Retina (tissue), 1 donor: Measurements from ENCODE around the gene THSD4.

Experiments used
- DNase-seq: peaks from one replicate; pipeline ENCODE4 v3.0.0-alpha.2; 2016

THSD4 gene

DNA sequence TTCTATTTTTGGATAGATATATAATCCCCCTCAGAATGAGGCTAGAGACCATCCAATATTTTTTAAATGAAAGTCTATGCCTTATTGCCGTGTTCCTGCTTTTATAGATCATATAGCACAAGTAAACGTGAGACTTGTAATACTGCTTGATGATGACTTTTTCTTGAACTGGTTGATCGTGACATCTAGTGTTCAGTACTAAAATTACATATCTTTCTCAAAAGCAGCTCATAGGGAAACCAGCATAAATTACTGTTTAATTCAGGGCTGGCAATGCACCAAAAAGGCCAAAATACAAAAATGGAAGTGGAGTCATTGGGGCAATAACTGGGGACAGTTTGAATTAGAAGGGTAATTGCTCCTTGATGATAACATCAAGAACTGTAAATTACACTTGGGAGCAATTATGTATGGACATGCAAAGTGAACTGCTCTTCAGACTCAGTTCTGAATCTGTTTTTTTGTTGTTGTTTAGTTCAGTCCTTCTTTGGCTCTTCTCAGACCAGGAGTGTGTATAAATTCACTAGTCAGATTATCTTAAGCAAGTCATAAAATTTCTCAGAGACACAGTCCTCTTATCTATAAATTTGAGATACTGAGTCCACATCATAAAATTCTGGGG lies 325.3 kb downstream of the THSD4 start:
- peak; percentile 47 for DNase-seq

DNA sequence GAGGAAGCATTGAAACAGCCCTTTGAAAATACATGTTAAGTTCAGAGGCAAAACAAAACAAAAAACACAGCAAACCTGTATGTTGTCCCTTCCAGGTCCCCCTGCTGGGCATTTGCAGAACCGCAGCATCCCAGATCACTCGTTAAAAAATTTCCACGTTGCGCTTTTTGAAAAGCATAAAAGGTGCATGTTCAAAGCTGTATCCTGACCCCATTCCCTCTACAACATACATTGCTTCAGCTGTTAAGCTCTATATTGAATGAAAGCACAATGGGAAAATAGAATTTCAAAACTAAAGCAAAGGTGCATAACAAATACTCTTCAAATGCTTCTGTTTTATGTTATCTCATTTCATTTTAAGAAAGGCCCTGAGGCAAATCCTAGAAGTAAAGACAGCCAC lies 328.3 kb downstream of the THSD4 start:
- DNase-seq: peak; percentile 42

DNA sequence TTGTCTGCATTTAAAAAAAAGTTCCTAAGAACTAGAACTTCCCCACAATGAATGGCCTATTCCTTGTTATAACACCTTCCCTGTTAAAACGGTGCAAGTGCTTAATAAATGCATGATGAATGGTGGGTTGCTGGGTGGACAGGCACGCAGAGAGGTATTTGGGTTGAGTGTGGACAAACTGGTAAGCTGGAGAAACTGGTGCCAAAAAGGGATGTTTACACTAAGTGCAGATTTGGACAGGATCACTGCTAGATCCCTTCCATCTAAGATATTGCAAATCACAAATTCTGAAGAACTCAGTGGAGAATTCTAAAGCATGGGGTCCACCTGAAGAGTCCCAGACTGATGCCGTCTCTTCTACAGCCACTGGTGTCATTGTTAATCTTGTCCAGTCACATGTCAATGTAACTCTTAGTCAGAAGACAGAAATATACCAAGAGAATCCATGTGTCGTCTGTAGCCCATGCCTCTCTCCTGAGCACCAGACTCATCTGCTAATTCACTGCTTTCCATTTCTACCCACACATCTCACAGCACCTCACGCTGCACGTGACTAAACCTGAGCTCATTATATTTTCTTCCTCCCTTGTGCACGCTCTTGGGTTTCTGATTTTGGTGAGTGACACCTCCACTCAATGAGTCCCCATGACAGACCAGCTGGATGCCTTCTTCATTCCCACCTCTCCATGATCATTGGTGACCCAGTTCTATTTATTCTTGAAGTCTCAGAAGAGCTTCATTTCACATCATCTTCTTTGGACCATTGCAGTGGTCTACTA lies 328.9 kb downstream of the THSD4 start:
- DNase-seq: no peak

DNA sequence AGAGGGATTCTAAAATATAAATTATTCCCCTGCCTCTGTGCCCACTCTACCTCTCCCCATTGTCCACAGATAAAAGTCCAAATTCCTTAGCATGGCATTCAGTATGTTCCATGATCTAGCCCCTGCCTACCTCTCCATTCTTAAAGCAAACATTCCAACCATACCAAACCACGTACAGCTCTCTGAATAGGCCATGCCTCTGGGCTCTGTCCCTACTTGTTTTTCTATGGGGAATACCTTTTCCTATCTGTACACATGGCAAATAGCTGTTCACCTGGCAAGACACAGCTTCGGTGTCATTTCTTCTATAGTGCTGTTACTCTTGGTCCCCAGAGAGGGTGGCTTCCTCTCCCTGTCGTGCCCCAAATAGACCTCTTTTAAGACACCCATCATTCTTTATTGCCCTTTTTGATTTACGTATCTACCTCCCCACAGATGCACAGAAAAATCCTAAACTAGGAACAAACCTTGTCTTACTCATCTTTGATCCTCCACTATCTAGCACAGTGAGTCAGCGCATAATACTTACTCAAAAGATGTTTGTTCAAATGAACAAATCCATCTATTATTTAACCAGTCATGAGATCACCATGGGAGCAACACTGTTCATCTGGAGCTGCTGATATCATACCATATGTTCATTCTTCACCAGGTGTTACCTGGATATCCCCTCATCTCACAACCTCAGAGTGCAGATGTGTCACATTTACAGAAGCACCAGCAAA lies 329.8 kb downstream of the THSD4 start:
- DNase-seq: no peak

DNA sequence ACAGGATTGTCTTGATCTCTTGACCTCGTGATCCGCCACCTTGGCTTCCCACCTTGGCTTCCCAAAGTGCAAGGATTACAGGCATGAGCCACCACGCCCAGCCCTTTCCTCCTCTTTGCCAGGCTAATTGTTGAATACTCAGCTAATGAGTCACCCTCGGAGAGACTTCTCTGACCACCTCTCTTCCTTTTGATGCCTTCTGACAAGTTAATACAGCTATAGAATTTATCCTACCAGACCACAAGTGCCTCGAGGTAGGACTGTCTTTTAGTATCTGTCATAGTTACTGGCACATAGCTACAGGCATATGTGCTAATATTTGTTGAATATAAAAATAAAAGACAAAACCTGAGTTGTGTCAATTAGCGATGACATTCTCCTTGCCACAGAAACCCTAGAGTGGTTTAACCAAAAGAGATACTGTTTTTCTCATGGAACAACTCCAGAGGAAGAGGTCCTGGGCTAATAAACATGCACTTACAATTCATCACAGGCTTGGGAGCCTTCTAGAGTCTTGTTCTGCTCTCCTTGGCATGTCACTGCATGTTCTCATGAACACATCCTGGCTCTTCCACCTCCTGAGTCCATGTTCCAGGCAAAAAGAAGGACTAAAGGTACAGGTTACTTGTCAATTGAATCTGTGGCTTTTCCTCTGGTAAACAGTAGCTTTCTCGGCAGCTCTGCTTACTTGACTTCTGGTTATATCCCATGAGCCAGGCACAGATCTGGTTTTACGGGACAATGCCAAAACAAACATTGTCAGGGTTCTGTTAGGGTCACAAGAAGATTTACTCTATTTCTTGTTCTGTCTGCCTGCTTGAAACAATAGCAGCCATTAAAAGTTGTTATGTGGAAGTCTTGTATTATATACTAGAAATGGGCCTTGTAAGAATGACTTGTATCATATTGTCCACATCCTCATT lies 332.3 kb downstream of the THSD4 start:
- DNase-seq: no peak

DNA sequence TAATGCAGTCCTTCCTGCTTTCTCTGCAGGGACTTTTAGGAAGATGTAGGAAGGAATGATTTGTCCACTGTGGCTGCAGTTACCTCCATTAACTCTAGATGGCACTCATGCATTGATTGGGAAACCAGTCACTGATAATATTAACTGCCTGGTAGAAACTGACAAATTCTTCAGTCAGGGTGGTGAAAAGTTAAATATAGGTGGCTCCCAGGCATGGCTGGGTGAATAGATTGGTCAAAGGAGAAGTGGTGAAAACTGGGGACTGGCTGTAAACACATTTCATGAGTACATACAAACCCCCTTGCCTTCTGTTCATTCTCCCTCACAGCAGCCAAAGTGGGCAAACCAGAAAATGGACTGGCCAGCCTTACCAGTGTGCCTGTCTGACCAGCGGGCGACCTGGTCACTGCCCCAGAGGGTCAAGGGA lies 333.4 kb downstream of the THSD4 start:
- DNase-seq: peak; percentile 67

DNA sequence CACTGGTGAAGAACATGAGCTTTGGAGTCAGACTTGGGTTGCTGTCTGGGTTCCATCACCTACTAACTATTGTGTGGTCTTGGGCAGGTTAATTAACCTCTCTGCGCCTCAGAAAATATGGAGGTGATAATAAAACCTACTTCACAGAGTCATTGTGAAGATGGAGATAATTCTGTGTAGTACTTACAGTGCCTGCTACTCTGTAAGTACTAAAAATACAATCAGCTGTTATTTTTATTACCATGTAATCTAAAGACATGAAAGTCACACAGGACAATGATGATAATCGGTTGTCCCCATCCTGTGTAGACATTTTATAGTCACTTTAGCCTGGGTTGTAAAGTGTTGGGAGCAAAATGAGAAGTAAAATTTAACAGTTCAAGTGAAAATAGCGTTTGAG lies 334.1 kb downstream of the THSD4 start:
- no peak for DNase-seq

DNA sequence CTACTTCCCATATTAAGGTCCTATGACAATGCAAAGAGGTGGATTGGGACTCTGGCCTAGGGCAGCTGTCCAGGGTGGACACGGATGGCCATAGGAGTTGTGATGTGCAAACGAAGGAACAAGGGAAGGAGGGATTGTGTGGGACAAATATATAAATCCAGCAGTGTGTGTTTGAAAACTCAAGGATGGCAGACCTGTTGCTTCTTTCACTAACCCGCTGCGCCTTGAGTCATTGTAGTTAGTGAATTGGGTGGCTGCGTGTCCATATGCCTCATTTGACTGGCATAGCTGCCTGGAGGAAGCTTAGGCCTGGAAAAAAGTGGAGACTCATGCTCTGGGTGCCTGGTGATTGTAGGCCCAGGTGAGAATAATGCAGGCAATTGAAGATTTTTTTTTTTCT lies 334.7 kb downstream of the THSD4 start:
- DNase-seq: no peak

DNA sequence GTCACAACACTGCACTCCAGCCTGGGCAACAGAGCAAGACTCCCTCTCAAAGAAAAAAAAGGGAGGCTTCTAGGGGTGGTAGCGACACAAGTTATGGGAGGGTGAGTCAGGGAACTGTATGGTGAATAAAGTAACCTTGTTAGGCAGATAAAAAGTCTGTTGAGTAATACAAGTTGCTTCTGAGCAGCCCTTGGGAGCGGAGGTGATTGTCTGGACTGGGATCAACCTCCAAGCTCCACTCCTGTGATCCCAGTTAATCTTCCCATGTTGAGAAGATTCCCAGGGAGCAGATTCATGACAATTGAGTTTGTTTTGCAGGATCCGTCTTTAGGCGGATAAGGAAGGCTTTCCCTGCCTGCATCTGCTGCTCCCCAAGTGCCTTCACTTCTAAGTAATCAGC lies 335.9 kb downstream of the THSD4 start:
- DNase-seq: no peak

DNA sequence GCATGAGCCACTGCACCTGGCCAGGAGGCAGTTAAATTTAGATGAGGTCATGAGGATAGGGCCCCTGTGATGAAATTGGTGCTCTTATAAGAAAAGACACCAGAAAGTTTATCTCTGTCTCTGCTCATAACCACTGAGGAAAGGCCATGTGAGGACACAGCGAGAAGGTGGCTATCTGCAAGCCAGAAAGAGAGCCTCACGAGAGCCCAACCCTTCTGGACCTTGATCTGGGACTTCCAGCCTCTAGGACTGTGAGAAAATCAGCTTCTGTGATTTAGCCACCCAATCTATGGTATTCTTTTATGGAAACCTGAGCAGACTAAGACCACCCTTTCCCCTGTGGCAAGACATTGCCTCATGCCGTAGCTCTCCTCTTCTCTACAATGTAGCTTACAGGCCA lies 337.6 kb downstream of the THSD4 start:
- no peak for DNase-seq

DNA sequence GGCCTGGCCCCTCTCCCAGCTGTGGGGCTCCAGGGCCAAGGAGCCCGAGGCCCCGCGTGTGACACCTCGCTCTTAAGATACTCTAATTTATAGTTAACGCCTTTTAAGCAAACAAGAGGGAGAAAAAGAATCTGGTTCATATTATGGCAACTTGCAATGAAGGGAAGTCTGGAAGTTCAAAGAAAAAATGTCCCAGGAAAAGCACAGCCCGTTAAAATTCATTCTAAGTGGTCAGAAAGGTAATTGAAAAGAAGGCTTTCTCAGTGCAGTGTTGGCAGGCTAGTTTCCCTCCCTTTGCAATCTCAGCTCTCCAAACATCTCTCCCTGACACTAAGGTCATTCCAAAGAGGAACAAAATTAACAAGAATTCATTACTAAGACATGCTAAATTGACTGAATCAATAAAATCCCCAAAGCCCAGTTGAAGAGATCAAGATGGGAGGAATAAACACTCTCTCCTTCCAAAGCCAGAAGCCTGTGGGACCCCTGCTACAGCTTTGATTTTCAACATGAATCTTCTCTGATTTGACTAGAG lies 339.3 kb downstream of the THSD4 start:
- no peak for DNase-seq

DNA sequence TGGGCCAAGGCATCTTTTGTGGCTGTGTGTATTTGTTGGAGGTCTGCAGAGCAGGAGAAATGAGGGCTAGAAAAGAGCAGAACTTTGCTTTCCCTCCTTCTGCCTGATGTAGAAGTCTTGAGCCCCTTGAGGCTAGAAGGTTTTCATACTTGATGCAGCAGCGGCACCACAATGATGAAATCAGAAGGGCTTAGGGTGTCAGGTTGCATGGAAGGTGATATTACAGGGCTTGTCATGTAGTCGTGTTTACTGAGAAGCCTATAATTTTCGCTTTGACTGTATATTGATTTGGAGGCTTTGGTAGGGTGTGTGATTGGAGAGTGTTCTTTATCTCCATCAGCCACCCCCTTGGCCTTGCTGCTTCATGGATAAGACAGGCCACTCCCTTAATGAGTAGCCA lies 339.8 kb downstream of the THSD4 start:
- no peak for DNase-seq

DNA sequence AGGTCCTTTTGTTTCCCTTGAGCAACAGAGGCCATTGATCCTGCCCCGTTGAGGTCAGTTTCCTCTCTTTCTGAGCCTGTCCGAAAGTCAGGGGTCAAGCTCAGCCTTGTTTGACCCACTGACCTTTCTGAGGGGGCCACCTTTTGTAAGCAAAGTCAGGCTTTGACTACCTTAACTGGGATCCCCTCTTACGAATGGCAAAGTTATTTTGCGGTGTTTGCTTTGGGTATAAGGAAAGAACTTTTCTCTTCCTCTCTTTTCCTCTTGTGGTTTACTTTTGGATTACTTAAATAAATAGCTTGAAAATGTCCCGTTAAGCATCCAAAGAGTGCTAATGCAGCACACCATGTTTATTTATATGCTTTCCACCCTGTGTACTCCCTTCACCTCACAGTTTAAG lies 340.6 kb downstream of the THSD4 start:
- no peak for DNase-seq

DNA sequence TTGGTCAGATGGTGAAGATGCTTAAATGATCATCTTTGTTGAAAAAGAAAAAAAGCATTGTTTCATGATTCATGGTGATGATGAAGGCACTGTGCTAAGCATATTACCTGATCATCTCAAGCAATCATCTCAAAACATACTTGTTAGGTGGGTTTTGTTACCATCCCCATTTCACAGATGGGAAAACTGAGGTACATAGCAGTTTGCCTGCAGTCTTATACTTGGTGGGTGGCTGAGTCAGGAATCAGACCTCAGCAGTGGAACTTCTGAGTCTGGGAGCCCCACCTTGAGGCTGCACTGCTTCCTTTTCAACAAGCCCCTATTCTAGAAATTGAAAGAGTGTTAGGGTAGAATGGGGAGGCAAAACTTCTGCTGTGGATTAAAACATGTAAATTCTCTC lies 341.1 kb downstream of the THSD4 start:
- DNase-seq: no peak

DNA sequence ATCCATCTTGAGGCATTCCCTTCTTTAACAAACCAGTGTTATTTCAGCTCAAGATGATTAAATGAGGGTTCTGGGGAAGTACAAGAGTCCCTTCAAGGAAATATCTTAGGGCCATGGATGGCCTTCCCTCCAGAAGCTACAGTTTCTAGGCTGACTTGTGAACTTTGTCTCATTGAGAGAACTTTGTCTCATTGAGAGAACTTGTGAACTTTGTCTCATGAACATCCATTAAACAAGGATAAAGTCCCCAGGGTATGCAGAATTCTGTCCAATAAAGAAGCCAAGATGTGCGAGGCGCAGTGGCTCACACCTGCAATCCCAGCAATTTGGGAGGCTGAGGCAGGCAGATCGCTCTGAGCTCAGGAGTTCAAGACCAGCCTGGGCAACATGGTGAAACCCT lies 341.5 kb downstream of the THSD4 start:
- DNase-seq: no peak

DNA sequence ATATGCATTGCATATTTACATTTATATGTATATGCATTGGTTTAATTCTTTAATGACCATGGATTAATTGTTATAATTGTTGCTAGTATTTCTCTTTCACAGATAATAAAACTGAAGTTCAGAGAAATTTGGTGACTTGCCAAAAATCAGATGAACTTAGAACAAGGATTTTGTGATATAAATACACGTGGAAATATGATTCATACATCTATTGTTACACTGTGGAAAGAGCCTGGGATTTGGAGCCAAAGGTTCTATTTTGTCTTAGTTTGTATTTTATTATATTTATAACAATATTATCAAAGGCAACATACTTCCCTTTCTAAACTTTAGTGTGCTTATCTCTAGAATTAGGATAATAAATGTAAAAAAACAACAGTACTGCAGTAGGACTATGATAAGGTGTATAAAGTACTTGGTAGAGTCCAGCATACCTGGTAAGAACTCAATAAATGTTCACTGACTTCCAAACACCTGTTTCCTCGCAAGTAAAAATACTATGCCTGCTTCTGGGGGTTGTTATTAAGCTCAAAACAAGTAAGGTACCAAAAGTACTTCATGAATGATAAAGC lies 342.9 kb downstream of the THSD4 start:
- no peak for DNase-seq

DNA sequence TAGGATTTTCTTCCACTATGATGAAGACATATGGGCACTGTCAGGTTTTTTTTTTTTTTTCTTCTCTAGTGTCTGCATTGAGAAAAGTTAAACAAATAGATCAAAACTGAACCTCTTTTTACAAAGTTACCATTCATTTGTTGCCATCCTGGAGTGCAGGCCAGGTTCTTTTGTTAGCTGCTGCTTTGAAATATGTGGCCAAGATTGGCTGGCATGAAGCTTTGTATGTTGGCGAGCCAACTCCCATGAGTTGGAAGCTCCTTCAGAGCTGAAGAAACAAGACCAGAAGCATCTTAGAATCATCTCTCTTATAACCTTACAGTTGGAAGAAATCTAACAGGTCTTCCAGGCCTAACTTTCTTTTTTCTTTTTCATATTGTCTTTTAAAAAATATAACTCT lies 346.5 kb downstream of the THSD4 start:
- no peak for DNase-seq

DNA sequence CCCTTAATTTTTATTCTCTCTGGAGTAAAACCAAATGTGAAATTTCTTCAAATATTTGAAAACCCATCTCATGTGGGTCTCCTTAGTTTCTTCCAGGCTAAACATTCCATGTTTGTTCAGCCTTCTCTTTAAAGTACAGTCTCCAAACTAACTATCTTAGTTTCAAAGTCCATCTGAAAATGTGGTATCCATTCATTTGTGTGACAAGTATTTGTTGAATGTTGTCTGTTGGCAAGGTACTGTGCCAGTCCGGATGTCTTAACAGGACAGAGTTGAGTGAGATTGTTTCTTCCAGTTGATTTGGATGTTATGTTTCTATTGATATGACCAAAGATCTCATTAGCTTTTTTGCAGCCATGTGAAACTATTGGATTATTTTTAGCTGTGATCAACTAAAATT lies 347.4 kb downstream of the THSD4 start:
- DNase-seq: no peak

DNA sequence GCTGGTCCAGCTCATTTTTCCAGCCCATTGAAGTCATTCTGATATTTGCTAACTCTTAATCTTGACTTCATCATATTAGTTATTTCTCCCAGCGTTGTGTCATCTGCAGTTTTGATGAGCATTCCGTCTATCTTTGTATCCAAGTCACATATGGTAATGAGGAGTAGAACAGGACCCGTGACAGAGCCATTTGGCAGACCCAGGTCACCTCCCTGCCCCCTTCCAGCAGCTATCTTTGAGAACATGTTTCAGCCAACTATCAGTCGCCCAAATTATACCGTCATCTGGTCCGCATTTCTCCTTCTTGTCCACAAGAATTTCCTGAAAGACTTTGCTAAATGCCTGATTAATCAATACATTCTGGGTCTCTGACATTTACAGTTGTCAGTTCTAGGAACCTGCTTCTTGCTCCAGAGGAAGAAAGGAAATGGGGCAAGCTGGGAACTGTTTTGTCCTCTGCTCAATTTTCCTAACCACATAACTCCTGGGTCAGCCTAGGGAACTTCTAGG lies 347.9 kb downstream of the THSD4 start:
- DNase-seq: no peak

DNA sequence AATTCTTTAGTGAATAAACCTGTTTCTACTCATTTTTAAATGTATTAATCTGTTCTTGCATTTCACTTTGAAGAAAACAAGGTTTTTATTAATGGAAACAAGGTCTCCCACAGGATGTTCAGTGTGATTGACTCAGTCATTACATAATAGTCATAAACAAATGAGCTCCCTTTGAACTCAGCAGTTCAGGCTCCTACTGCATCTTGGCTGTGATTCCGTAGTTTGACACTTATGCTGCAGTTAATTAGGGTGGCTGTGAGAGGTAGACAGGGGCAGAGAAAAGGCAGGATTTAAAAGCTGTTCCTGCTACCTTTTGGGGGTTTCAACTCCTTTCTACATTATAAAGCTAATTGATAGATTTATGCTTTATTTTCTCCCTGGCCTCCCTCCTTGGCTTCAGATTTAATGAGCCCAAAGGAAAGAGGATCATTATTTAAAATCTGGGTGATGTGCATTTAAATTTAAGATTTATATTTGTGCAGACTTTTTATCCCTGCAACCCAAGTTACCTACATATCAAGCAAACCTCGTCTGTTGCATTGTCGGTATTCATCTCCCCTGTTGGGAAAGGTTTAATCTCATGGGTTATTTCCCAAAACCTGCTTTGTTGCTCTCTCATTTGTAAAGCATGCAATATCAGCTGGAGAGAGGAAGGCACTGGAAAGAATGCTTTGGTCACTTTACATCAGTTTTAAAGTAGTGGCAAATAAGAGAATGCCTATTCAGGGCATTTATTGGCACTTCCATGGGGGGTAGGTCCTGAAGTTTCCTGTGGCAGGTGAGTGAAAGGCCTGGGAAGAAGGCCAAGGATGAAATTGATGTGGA lies 350.1 kb downstream of the THSD4 start:
- no peak for DNase-seq

DNA sequence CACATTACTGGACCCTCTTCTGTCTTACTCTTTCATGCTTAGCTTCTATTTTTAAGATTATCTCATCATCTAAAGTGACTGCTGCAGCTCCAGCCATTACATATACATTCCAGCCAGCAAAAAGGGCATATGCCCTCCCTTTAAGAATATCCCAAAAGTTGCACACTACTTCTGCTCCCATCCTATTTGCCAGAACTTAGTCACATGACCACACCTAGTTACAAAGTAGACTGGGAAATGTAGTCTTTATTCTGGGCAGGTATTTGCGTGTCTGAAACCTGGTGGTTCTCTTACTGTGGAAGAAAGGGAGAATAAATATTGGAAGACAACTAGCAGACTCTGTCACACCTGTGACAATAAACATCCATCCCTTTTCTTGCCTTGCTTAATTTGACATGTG lies 353.4 kb downstream of the THSD4 start:
- DNase-seq: no peak
